HG03460 (cell line): ENCODE results near the gene NCOA1.
A peak's percentile ranks its signal among the peaks of the same experiment; 100 is the strongest.
"Not testable (repeated sequence)": the region's sequence is repeated elsewhere in the genome, so short reads cannot be mapped to it uniquely, and the experiment has no call there.

Experiments used
- ATAC-seq: cut with Tn5 transposase; IDR thresholded peaks from one replicate; pipeline ENCODE4 v1.9.1; 2021; ENCODE audit not compliant: unreplicated experiment

Gene NCOA1

DNA sequence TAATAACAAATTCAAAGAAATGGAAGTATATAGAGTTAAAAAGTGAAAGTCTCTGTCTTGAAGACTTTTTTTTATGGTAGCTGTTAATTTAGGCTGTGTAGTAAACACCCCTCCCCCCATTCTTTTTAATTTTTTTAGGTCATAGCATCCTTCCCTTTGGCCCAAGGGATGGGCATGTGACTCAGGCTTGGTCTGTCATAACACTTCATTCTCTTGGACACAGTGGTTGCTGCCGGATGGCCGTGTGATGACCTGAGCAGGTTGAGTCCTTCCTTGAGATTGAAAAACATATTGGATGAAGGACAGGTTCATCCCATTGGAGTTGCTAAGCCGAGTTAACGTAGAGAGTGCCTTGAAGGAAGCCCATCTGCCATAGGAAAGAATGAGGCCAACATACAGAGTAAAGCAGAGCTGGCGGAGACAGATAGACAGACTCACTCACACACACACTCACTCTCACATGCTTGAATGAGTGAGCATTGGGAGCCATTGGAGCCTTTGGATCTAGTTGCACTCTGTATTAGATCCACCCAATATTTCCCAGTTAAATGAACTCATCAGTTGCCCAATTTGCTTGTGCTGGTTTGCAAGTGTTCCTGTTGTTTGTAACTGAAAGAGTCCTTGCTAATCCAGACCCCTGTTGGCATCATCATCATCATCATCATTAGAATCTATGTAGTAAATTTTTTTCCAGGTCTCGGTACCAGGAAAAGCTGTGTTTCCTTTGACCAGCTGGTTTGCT, 14.7 kb downstream of the NCOA1 start:
- ATAC-seq, result no peak

DNA sequence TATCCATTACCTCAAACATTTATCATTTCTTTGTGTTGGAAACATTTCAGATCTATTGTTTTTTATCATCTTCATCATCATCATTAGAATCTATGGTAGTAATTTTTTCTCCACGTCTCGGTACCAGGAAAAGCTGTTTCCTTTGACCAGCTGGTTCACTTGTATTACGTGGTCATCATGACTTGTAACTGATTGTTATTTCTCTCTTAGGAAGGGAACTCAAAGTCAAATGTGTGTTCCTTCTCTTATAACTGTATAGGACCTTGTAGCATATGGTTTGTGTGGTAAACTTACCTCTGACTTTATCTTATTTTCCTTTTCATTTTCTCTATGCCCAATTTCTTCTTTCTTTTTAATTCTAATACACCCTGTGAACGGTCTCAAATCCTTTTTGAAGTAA, 16.5 kb downstream of the NCOA1 start:
- ATAC-seq, result no peak

DNA sequence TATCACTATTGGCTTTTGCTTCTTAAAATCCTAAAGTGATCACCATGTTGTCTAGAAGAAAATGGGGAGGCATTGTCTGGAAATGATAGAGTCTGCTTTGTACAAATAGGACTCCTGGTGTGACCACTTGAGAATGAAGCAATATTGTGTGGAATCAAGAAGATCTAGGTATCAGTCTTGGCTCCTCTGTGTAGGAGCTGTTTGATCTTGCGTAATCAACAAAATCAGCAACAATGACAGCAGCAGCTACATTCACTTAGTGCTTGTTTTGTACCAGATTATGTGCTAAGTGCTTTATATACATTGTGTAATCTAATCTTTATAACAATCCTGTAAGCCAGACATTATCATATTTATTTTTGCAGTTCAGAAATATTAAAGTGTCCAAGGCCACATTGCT, 17.8 kb downstream of the NCOA1 start:
- ATAC-seq, result no peak

DNA sequence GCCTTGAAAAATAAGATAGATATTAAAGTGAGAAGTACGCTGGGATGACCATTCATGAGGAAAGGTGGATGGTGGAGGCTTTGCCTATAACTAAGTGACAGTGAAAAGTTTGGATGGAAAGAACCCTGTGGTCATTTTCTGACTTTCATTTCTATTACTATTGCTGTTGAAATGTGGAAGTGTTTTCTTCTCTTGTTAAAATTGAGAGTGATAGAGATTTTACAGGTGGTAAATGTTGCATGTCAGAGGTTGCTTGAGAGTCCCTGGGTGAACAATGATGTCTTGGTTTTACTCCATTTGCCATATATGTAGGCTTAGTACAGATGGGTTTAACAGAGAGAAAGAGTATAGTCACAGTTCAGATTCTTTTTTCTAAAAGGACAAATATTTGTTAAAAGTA, 18.4 kb downstream of the NCOA1 start:
- peak; percentile 87 for ATAC-seq

- ATAC-seq, result peak; percentile 47
These were observed 18.8 kb downstream of the NCOA1 start for GRCh38 chr2:24509840-24510239.

DNA sequence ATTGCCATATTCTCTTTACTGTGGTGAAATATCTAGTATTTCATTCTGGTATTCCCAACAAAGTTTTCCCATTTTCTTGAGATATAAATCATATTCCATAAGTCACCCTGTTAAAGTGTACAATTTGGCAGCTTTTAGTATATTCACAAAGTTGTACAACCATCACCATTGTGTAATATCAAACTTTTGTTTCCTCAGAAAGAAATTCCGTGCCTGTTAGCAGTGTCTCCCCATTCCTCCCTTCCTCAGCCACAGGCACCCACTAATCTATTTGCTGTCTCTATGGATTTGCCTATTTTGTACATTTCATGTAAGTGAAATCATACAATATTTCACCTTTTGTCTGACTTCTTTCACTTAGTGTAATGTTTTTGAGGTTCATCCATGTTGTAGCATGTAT, 19.7 kb downstream of the NCOA1 start:
- no peak for ATAC-seq

DNA sequence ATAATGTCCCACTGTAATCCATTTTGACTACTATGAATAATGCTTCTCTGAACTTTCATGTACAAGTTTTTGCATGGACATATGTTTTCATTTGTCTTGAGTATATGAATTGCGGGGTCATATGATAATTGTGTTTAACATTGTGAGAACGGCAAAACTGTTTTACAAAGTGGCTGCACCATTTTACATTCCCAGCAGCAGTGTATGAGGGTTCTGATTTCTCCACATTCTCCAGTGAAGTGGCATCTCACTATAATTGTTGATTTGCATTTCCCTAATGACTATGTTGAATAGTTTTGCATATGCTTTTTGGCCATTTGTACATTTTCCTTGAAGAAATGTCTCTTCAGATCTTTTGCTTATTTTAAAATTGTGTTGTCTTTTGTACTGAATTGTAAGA, 20.1 kb downstream of the NCOA1 start:
- ATAC-seq, result no peak

GRCh38 chr2:24511894-24512293, 20.8 kb downstream of the NCOA1 start:
- no peak for ATAC-seq

- no peak for ATAC-seq
These were observed 21.4 kb downstream of the NCOA1 start for GRCh38 chr2:24512404-24512803.

GRCh38 chr2:24512831-24513230, 21.8 kb downstream of the NCOA1 start:
- no peak for ATAC-seq

GRCh38 chr2:24513281-24514071, 22.4 kb downstream of the NCOA1 start:
- no peak for ATAC-seq

GRCh38 chr2:24514820-24515219, 23.8 kb downstream of the NCOA1 start:
- no peak for ATAC-seq

DNA sequence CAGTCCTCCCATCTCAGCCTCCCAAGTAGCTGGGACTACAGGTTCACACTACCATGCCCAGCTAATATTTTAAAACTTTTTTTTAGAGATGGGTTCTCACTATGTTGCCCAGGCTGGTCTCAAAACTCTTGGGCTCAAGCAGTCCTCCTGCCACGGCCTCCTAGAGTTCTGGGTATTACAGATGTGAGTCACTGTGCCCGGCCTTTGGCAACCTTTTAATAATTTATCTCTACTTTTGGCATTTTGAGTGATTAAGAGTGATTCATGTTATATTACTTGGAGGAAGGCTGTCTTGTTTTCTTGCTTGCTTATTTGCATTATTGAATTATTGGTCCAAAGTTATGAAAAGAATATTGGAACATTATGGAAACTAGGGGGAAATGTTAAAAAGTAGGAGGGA, 24.3 kb downstream of the NCOA1 start:
- ATAC-seq, result no peak

DNA sequence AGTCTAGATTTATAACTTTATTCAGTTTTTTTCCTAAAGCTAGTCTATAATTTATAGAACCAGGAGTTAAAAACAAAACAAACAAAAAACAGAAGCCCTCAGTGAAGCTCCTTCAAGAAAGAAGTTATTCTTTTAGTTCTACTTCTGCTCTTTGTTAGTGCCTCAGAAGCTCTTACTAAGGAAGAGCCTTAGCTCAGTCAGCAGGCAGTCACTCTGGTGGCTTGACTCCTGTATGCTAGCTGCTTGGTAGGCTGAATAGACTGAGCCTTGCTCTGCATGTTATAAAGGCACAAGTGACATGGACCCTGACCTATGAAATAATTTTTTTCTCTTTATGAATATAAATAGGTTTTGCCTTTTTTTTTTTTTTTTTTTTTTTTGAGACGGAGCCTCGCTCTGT, 24.8 kb downstream of the NCOA1 start:
- ATAC-seq, result no peak

DNA sequence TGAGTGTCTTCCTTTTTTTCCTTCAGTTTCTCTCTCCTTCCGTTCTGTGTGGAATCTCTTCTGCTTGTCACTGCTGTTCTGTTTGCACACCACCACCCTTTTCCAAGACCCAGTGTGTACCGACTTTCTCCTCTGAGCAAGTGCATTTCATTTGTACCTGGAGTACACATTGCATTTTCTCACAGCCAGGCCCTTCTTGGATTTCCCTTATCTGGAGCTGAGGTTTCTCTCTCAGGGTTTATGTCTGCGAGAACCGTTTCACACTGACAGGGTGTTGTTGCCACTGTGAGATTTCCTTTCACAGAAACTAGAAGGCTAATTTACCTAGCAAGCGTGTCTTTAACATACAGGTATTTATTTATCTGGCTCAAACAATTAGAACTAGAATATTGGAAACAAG, 26.2 kb downstream of the NCOA1 start:
- ATAC-seq, result no peak

GRCh38 chr2:24520175-24520574, 29.1 kb downstream of the NCOA1 start:
- ATAC-seq, result no peak

GRCh38 chr2:24521162-24521857, 30.3 kb downstream of the NCOA1 start:
- no peak for ATAC-seq

GRCh38 chr2:24521975-24522639, 31.1 kb downstream of the NCOA1 start:
- ATAC-seq, result no peak

GRCh38 chr2:24527536-24527935, 36.5 kb downstream of the NCOA1 start:
- ATAC-seq, result no peak

DNA sequence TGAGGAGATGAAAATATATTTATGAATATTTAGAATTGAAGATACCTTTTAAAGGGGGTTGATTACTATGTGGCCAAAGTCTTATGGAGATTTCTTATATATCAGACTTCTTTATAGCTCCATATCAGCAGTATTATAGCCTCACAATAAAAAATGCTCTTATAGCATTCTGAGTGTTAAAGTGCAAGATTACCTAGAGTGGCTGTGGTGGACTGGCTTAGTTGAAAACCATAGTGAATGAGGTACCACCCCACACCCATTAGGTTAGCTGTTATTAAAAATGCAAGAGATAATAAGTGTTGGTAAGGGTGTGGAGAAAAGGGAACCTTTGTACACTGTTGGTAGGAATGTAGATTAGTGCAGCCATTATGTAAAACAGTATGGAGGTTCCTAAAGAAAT, 39.7 kb downstream of the NCOA1 start:
- ATAC-seq, result no peak

- not testable (repeated sequence) for ATAC-seq
These were observed 40.6 kb downstream of the NCOA1 start for GRCh38 chr2:24531610-24532009.
